A549 (cell line): ENCODE measurements around the gene RPL19. TPM values are rescaled to one million over a fixed set of nuclear protein-coding genes. Genes with fewer than 3 reads are reported as not detected.

Experiments
- ATAC-seq, 2 experiments: fragments of 200-7000 bp in 1 of 2; fragments of >200 bp in 1 of 2; cut with Nextera tagmentation in 1 of 2; cut with Tn5 transposase in 1 of 2; 3 replicates each; pipeline versions ENCODE4 v1.8.0 to v1.9.1; 2018 to 2020; ENCODE audit warnings: mild to moderate bottlenecking in 1 of 2, moderate library complexity in 1 of 2
- CTCF ChIA-PET: fragments of 300-600 bp; sonication (Branson Sonifier 250); formaldehyde crosslinking; extraction: SDS; loops from one replicate; lab custom pipeline; 2021; ENCODE audit warnings: antibody characterized with exemption, inconsistent platforms; lab: Yijun Ruan, JAX
- POLR2A ChIA-PET: fragments of 350-600 bp; formaldehyde crosslinking; extraction: SDS; loops from one replicate; lab custom pipeline; 2021; ENCODE audit warnings: antibody characterized with exemption, inconsistent platforms; lab: Yijun Ruan, JAX
- DNase-seq, 2 experiments: peaks; one replicate each; pipeline versions ENCODE4 v3.0.0 to v3.0.0-alpha.2; 2011 to 2016; ENCODE audit warnings: low read depth in 1 of 2, low spot score in 1 of 2
- FAIRE-seq: peaks from 2 replicates; lab custom pipeline; 2011; peaks lifted over from hg19 to GRCh38; lab: Jason Lieb, UNC
- H3K27ac ChIP-seq, 2 experiments: fragments of >200 bp; sonication (Bioruptor Twin); formaldehyde crosslinking; 3 replicates each; pipeline ENCODE4 v1.5.1; 2016 to 2017
- H3K4me1 ChIP-seq: fragments of >200 bp; sonication (Bioruptor Twin); formaldehyde crosslinking; 3 replicates; pipeline ENCODE4 v1.6.1; 2016
- H3K4me2 ChIP-seq: fragments of >200 bp; sonication (Bioruptor Twin); formaldehyde crosslinking; 3 replicates; pipeline ENCODE4 v1.6.1; 2016
- H3K4me3 ChIP-seq: fragments of >200 bp; sonication (Bioruptor Twin); formaldehyde crosslinking; 3 replicates; pipeline ENCODE4 v1.5.1; 2016
- H3K9me3 ChIP-seq: fragments of >200 bp; sonication (Bioruptor Twin); formaldehyde crosslinking; 3 replicates; pipeline ENCODE4 v1.6.1; 2016
- CHD2 ChIP-seq: fragments of 150-350 bp; IDR thresholded peaks from 2 replicates; pipeline ENCODE4 v1.6.1; 2014; ENCODE audit warnings: low read length; ENCODE audit not compliant: partially characterized antibody
- CHD4 ChIP-seq: fragments of 200-600 bp; sonication (generic); IDR thresholded peaks from 2 replicates; pipeline ENCODE4 v1.6.1; 2016; ENCODE audit warnings: antibody characterized with exemption, mild to moderate bottlenecking, borderline replicate concordance
- EHF ChIP-seq: fragments of 250-450 bp; sonication (Bioruptor Pico); IDR thresholded peaks from 2 replicates; pipeline ENCODE4 v1.5.0; 2020; ENCODE audit warnings: mild to moderate bottlenecking
- EHMT2 ChIP-seq: fragments of 200-600 bp; sonication (generic); IDR thresholded peaks from 2 replicates; pipeline ENCODE4 v1.6.1; 2016; ENCODE audit warnings: antibody characterized with exemption, low read depth, mild to moderate bottlenecking, moderate library complexity
- EP300 ChIP-seq, 2 experiments: fragments of >200 bp; sonication (Bioruptor Twin); formaldehyde crosslinking; IDR thresholded peaks; 2 replicates in 1 of 2; 3 replicates in 1 of 2; pipeline ENCODE4 v1.6.1; 2016 to 2017
- GATA3 ChIP-seq: IDR thresholded peaks from 2 replicates; pipeline ENCODE4 v1.6.1; 2012; ENCODE audit warnings: borderline replicate concordance
- HDAC2 ChIP-seq: fragments of 200-600 bp; sonication (generic); IDR thresholded peaks from 2 replicates; pipeline ENCODE4 v1.6.1; 2016
- HMGXB4 ChIP-seq: fragments of 250-450 bp; sonication (Bioruptor Pico); IDR thresholded peaks from 2 replicates; pipeline ENCODE4 v1.5.0; 2021; ENCODE audit warnings: mild to moderate bottlenecking, moderate library complexity, borderline replicate concordance
- HOXB13 ChIP-seq: fragments of 250-450 bp; sonication (Bioruptor Pico); IDR thresholded peaks from 2 replicates; pipeline ENCODE4 v1.5.0; 2020; ENCODE audit warnings: low read depth, mild to moderate bottlenecking, moderate library complexity
- KDM5A ChIP-seq: fragments of 200-600 bp; sonication (generic); IDR thresholded peaks from 2 replicates; pipeline ENCODE4 v1.6.1; 2016; ENCODE audit warnings: antibody characterized with exemption, mild to moderate bottlenecking
- MAZ ChIP-seq: fragments of 150-350 bp; IDR thresholded peaks from 2 replicates; pipeline ENCODE4 v1.6.1; 2014; ENCODE audit warnings: antibody characterized with exemption, low read depth, low read length, borderline replicate concordance
- NFE2L2 ChIP-seq: fragments of 150-350 bp; conservative IDR thresholded peaks from 2 replicates; pipeline ENCODE4 v1.6.1; 2014; ENCODE audit warnings: low read length
- NPAS2 ChIP-seq: fragments of 250-450 bp; sonication (Bioruptor Pico); IDR thresholded peaks from 2 replicates; pipeline ENCODE4 v1.8.0; 2022; ENCODE audit warnings: mild to moderate bottlenecking, moderate library complexity, borderline replicate concordance
- RNF2 ChIP-seq: fragments of 200-600 bp; sonication (generic); IDR thresholded peaks from 2 replicates; pipeline ENCODE4 v1.6.1; 2016; ENCODE audit warnings: low read depth, mild to moderate bottlenecking, antibody characterized with exemption, moderate library complexity, borderline replicate concordance
- SMC3 ChIP-seq: fragments of >200 bp; sonication (Bioruptor Twin); formaldehyde crosslinking; IDR thresholded peaks from 3 replicates; pipeline ENCODE4 v1.6.1; 2018; ENCODE audit warnings: inconsistent platforms
- SREBF2 ChIP-seq: fragments of 450-650 bp; IDR thresholded peaks from 2 replicates; pipeline ENCODE4 v1.6.1; 2014; ENCODE audit warnings: mild to moderate bottlenecking, moderate library complexity
- TFCP2L1 ChIP-seq: fragments of 250-450 bp; sonication (Bioruptor Pico); IDR thresholded peaks from 2 replicates; pipeline ENCODE4 v1.5.0; 2021; ENCODE audit warnings: mild to moderate bottlenecking
- ZC3H11A ChIP-seq: fragments of 450-650 bp; IDR thresholded peaks from 2 replicates; pipeline ENCODE4 v1.6.1; 2014; ENCODE audit warnings: antibody characterized with exemption, mild to moderate bottlenecking
- ZNF302 ChIP-seq: fragments of 250-450 bp; sonication (Bioruptor Pico); IDR thresholded peaks from 2 replicates; pipeline ENCODE4 v1.9.0; 2021; ENCODE audit warnings: inconsistent platforms, mild to moderate bottlenecking, moderate library complexity
- ZSCAN20 ChIP-seq: fragments of 250-450 bp; sonication (Bioruptor Pico); IDR thresholded peaks from 2 replicates; pipeline ENCODE4 v1.8.0; 2022; ENCODE audit warnings: mild to moderate bottlenecking, moderate library complexity
- whole genome bisulfite sequencing: methylation state at CpG from one replicate; pipeline ENCODE4 v1.1.6; 2017; ENCODE audit errors: missing lambda C conversion rate; 5-methylcytosine and 5-hydroxymethylcytosine counted together
- polyA plus RNA-seq, 4 experiments: library from polyadenylated mRNA; depleted of rRNA in 3 of 4; stranded (reverse); fragments of >200 nt; fragmentation: RNase III in 1 of 4; extraction: RNeasy Plus Mini Kit Qiagen cat#74134 plus additional on column Dnase treatment in 1 of 4; gene quantifications; 2 replicates in 3 of 4; 3 replicates in 1 of 4; pipeline ENCODE4 v1.2.3, GENCODE V29; 2011 to 2017
- TF ChIP-seq, protein P1 (sequence below): fragments of >200 bp; sonication (Bioruptor Twin); formaldehyde crosslinking; IDR thresholded peaks from 3 replicates; pipeline ENCODE4 v1.6.1; 2016
- TF ChIP-seq, protein P2 (sequence below): IDR thresholded peaks from 2 replicates; pipeline ENCODE4 v1.6.1; 2012

Gene RPL19
- polyA plus RNA-seq, 2 of the 4 experiments (the other 2 are of a cell fraction), result 2,211 to 2,862 TPM

DNA sequence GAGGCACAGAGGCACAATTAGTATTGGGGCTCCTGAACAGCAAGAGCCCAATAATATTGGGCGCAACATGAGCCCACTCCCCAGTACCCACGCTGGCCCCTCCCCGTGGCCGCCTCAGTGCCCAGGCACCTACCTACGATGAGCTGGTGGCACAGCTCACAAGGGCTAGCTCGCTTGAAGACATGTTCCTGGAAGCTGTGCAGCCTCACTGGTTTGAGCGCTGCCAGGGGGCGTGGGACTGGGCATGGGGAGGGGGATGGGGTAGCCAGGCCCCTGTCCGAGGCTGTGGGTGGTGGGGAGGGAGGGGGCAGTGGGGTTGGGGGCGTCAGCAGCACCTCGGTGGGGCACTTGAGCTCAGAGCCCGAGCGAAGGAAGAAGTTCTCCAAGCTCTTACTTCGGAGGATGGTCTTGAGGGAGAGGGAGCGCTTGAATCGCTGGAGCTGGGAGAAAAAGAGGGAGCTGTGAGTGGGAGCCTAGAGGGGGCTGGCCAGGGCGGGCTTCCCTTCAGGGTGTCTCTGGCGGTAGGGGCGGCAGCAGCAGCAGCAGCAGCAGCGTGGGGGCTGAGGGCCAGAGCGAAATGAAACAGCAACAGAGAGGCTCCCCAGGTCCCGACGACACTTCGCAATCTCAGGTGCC, 17.8 kb downstream of the RPL19 start:
- Histone ChIP-seq H3K9me3 (no peaks in the 10 kb centered on the region), H3K27ac (peak overlapping the region in 1 of 2 experiments; percentile 35; a peak in 2 of 6 replicates), H3K4me3 (no peak overlapping the region), H3K4me2 (peak overlapping the region; percentile 12; the same call in 2 of the 3 replicates), H3K4me1 (peaks cover 17% of the 10 kb centered on the region)
- ATAC-seq, result no peak
- no peak for TF ChIP-seq ZSCAN20 (CRISPR knock-in tag)
- TF ChIP-seq EP300 (IDR thresholded peaks at IDR 0.05), result no peak
- no peak for TF ChIP-seq SREBF2
- TF ChIP-seq CHD2, result no peak
- TF ChIP-seq GATA3, result no peak
- TF ChIP-seq NFE2L2, result no peak
- no peak for TF ChIP-seq EHMT2
- no peak for TF ChIP-seq HDAC2
- no peak for TF ChIP-seq TFCP2L1 (CRISPR knock-in tag)
- TF ChIP-seq, protein P1, sequence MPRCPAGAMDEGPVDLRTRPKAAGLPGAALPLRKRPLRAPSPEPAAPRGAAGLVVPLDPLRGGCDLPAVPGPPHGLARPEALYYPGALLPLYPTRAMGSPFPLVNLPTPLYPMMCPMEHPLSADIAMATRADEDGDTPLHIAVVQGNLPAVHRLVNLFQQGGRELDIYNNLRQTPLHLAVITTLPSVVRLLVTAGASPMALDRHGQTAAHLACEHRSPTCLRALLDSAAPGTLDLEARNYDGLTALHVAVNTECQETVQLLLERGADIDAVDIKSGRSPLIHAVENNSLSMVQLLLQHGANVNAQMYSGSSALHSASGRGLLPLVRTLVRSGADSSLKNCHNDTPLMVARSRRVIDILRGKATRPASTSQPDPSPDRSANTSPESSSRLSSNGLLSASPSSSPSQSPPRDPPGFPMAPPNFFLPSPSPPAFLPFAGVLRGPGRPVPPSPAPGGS, result no peak
- no peak for TF ChIP-seq ZC3H11A
- ChIA-PET CTCF (interaction anchor here (0.7 to 31.5 kb wide), 6 partner anchors 10 to 405 kb away, joined by 3 to 1140 read pairs (median 5); no protein-coding TSS in a partner anchor), POLR2A (interaction anchor here (0.6 to 1.7 kb wide), 4 partner anchors 11 to 21 kb away, joined by 3 to 6 read pairs (median 4); partner anchors contain the start of gene RPL19)
- FAIRE-seq, result no peak
- 44% methylated on average over 19 of the region's 24 CpGs for WGBS
- no peak for DNase-seq

DNA sequence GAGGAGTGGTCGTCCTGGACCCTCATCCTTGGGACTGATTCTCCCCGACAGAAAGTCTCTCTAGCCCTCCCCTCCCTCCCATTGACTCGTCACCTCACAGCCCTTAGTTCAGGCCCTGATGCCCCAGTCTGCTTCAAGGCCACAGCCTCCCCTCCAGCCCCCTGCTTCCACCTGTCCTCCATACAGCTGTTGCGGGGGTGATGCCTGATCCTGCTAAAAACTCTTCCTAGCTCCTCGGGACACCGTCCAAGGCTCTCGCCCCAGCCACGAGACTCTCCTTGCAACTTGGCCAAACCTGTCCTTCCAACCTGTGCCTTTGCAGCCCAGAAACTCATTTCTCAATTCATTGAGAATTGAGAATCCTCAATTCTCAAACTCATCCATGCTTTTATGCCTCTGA, 18.8 kb downstream of the RPL19 start:
- H3K4me3 ChIP-seq, result no peak overlapping the region
- 64% methylated on average over 8 of the region's 8 CpGs for WGBS
- POLR2A ChIA-PET, result interaction anchor here (1.0 to 1.7 kb wide), 2 partner anchors 12 to 19 kb away, joined by 4 to 6 read pairs; partner anchors contain the start of gene RPL19
- TF ChIP-seq ZNF302 (CRISPR knock-in tag), result no peak
- no peak for TF ChIP-seq KDM5A
- no peak for TF ChIP-seq CHD4
- no peak for TF ChIP-seq EHF (CRISPR knock-in tag)
- TF ChIP-seq HOXB13 (CRISPR knock-in tag), result no peak
- TF ChIP-seq, protein P2, sequence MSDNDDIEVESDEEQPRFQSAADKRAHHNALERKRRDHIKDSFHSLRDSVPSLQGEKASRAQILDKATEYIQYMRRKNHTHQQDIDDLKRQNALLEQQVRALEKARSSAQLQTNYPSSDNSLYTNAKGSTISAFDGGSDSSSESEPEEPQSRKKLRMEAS, result no peak
- TF ChIP-seq HMGXB4 (CRISPR knock-in tag), result no peak
- TF ChIP-seq SMC3, result no peak
- TF ChIP-seq MAZ, result no peak
- no peak for TF ChIP-seq RNF2
- TF ChIP-seq NPAS2 (CRISPR knock-in tag), result no peak
- ATAC-seq, result no peak
- no peak for FAIRE-seq
- H3K4me2 ChIP-seq, result no peak overlapping the region
- CTCF ChIA-PET, result interaction anchor here (0.8 to 31.5 kb wide), 4 partner anchors 8 to 28 kb away, joined by 3 to 1140 read pairs (median 54); no protein-coding TSS in a partner anchor
- H3K27ac ChIP-seq, result no peak overlapping the region; a peak in 1 of 6 replicates
- no peak for DNase-seq
- peaks cover 19% of the 10 kb centered on the region for H3K4me1 ChIP-seq
- H3K9me3 ChIP-seq, result no peaks in the 10 kb centered on the region
